Epidermal melanocyte (primary cell): ENCODE results near the gene SREBF2.
"Not testable (repeated sequence)": the region's sequence is repeated elsewhere in the genome, so short reads cannot be mapped to it uniquely, and the experiment has no call there.

Source experiments
- DNase-seq: peaks from one replicate; pipeline ENCODE4 v3.0.0; 2011; ENCODE audit warnings: low spot score; ENCODE audit not compliant: insufficient read length

The SREBF2 gene

GRCh38 chr22:41842996-41843970 lies 10.4 kb downstream of the SREBF2 start:
- no peak for DNase-seq

- no peak for DNase-seq
These were observed 11.1 kb downstream of the SREBF2 start for GRCh38 chr22:41844036-41844435.

GRCh38 chr22:41844513-41844912 lies 11.6 kb downstream of the SREBF2 start:
- no peak for DNase-seq

GRCh38 chr22:41845380-41846267 lies 12.7 kb downstream of the SREBF2 start:
- DNase-seq = no peak

- no peak for DNase-seq
These were observed 13.5 kb downstream of the SREBF2 start for GRCh38 chr22:41846268-41846987.

GRCh38 chr22:41847300-41847699 lies 14.4 kb downstream of the SREBF2 start:
- DNase-seq = no peak

GRCh38 chr22:41848468-41848867 lies 15.6 kb downstream of the SREBF2 start:
- no peak for DNase-seq

GRCh38 chr22:41856469-41856868 lies 23.6 kb downstream of the SREBF2 start:
- DNase-seq = no peak

GRCh38 chr22:41857155-41857859 lies 24.4 kb downstream of the SREBF2 start:
- no peak for DNase-seq

- no peak for DNase-seq
These were observed 24.9 kb downstream of the SREBF2 start for GRCh38 chr22:41857860-41858199.

GRCh38 chr22:41862160-41862529 lies 29.2 kb downstream of the SREBF2 start:
- DNase-seq = no peak

- DNase-seq = no peak
These were observed 29.8 kb downstream of the SREBF2 start for GRCh38 chr22:41862530-41863266.

GRCh38 chr22:41863472-41863871 lies 30.6 kb downstream of the SREBF2 start:
- no peak for DNase-seq

GRCh38 chr22:41868556-41868955 lies 35.7 kb downstream of the SREBF2 start:
- no peak for DNase-seq

- not testable (repeated sequence) for DNase-seq
These were observed 37.2 kb downstream of the SREBF2 start for GRCh38 chr22:41870081-41870480.

- no peak for DNase-seq
These were observed 37.9 kb downstream of the SREBF2 start for GRCh38 chr22:41870786-41871185.

GRCh38 chr22:41873391-41873790 lies 40.5 kb downstream of the SREBF2 start:
- DNase-seq = no peak

GRCh38 chr22:41874090-41874489 lies 41.2 kb downstream of the SREBF2 start:
- DNase-seq = no peak

- DNase-seq = no peak
These were observed 42.8 kb downstream of the SREBF2 start for GRCh38 chr22:41875531-41876270.

GRCh38 chr22:41876275-41876674 lies 43.4 kb downstream of the SREBF2 start:
- no peak for DNase-seq
